ENCODE data around the gene C10orf95. TPM values are rescaled to one million over a fixed set of nuclear protein-coding genes. Genes with fewer than 3 reads are reported as not detected.

C10orf95 gene
- total and polyA plus RNA-seq, 2 experiments from 2014 or later: 0.69 to 1.1 TPM

- no peak overlapping the region for H3K27ac ChIP-seq (ENCODE audit: low read depth)
- H3K4me1 ChIP-seq (ENCODE audit: insufficient read depth): peaks cover 8% of the 10 kb centered on the region
- H4K20me1 ChIP-seq (replicated peaks; ENCODE audit: insufficient read depth): no peaks in the 10 kb centered on the region
- Mint-ChIP-seq H3K4me1 (peaks cover 14% of the 10 kb centered on the region), H3K4me3 (no peak overlapping the region), H3K27me3 (ENCODE audit: insufficient read depth, low read depth, poor library complexity) (peaks cover 44% of the 10 kb centered on the region), H3K9me3 (no peaks in the 10 kb centered on the region), H3K27ac (no peak overlapping the region), H3K36me3 (ENCODE audit: low read depth) (peaks cover 2% of the 10 kb centered on the region; the same call in 1 of the 3 replicates)
- peaks cover 11% of the 10 kb centered on the region for H3F3A ChIP-seq (replicated peaks; ENCODE audit: low read depth)
- no peaks in the 10 kb centered on the region for H3K9me2 ChIP-seq (ENCODE audit: insufficient read depth)
- no peak for ATAC-seq
- TF ChIP-seq ZNF114 (CRISPR knock-in tag; IDR thresholded peaks at IDR 0.05) (no peak), NANOG (IDR thresholded peaks at IDR 0.05; ENCODE audit: borderline replicate concordance) (no peak), POLR2AphosphoS5 (IDR thresholded peaks at IDR 0.05; ENCODE audit: low read depth) (no peak), ZNF331 (CRISPR knock-in tag; IDR thresholded peaks at IDR 0.05; ENCODE audit: low read depth) (no peak), CREB1 (CRISPR knock-in tag; IDR thresholded peaks at IDR 0.05; ENCODE audit: low read depth) (no peak), EZH2phosphoT487 (IDR thresholded peaks at IDR 0.05; ENCODE audit: unreplicated experiment) (no peak)
- H2AFZ ChIP-seq: no peak overlapping the region
- H3K36me3 ChIP-seq (ENCODE audit: insufficient read depth): no peaks in the 10 kb centered on the region
- no peak for DNase-seq (ENCODE audit: low spot score)
- peaks cover 29% of the 10 kb centered on the region for H3K27me3 ChIP-seq (ENCODE audit: insufficient read depth)
- no peaks in the 10 kb centered on the region for H3K79me2 ChIP-seq (replicated peaks; ENCODE audit: insufficient read depth)
- H3K4me2 ChIP-seq: no peak overlapping the region
- no peak overlapping the region for H3K4me3 ChIP-seq
Measured at GRCh38 chr10:102405108-102405571, 46.2 kb downstream of the C10orf95 start.

GRCh38 chr10:102404361-102405107 is 46.8 kb downstream of the C10orf95 start:
- no peaks in the 10 kb centered on the region for H3K79me2 ChIP-seq (replicated peaks; ENCODE audit: insufficient read depth)
- H3K27ac ChIP-seq (ENCODE audit: low read depth): no peak overlapping the region
- peaks cover 23% of the 10 kb centered on the region for H3K27me3 ChIP-seq (ENCODE audit: insufficient read depth)
- ATAC-seq: no peak
- no peaks in the 10 kb centered on the region for H3K36me3 ChIP-seq (ENCODE audit: insufficient read depth)
- no peaks in the 10 kb centered on the region for H3K9me3 Mint-ChIP-seq
- no peaks in the 10 kb centered on the region for H4K20me1 ChIP-seq (replicated peaks; ENCODE audit: insufficient read depth)
- no peak overlapping the region for H3K4me3 Mint-ChIP-seq
- peaks cover 5% of the 10 kb centered on the region for H3K4me1 ChIP-seq (ENCODE audit: insufficient read depth)
- DNase-seq (ENCODE audit: low spot score): no peak
- H3K27me3 Mint-ChIP-seq (ENCODE audit: insufficient read depth, low read depth, poor library complexity): peaks cover 38% of the 10 kb centered on the region
- no peak overlapping the region for H3K4me2 ChIP-seq
- no peak overlapping the region for H2AFZ ChIP-seq
- 0 out of 2 replicates have a peak, but pooled peaks cover 9% of the 10 kb centered on the region for H3F3A ChIP-seq (replicated peaks; ENCODE audit: low read depth)
- peaks cover 13% of the 10 kb centered on the region for H3K4me1 Mint-ChIP-seq
- no peak overlapping the region for H3K4me3 ChIP-seq
- H3K36me3 Mint-ChIP-seq (ENCODE audit: low read depth): peaks cover under 1% of the 10 kb centered on the region; the same call in 1 of the 3 replicates
- H3K27ac Mint-ChIP-seq: no peak overlapping the region
- no peaks in the 10 kb centered on the region for H3K9me2 ChIP-seq (ENCODE audit: insufficient read depth)
- TF ChIP-seq EZH2 (IDR thresholded peaks at IDR 0.05; ENCODE audit: low read depth, unreplicated experiment) (no peak), ETS1 (IDR thresholded peaks at IDR 0.05) (no peak), EZH2phosphoT487 (IDR thresholded peaks at IDR 0.05; ENCODE audit: unreplicated experiment) (no peak), ZNF462 (CRISPR knock-in tag; IDR thresholded peaks at IDR 0.05) (no peak), CTCF (conservative IDR thresholded peaks at IDR 0.05; ENCODE audit: low read depth in 2 of 2) (no peak)
